Right ventricle myocardium superior (tissue), 1 donor: ENCODE data around the gene WIPF3. TPM values are rescaled to one million over a fixed set of nuclear protein-coding genes. Genes with fewer than 3 reads are reported as not detected.

Experiments
- ATAC-seq: fragments of 200-7000 bp; cut with Tn5 transposase; one replicate; pipeline ENCODE4 v1.9.1; 2020; ENCODE audit warnings: mild to moderate bottlenecking; ENCODE audit not compliant: poor library complexity
- DNase-seq: peaks from one replicate; pipeline ENCODE4 v3.0.0-alpha.2; 2020
- intact Hi-C: fragments of 100-400 bp; cut with DNase I; formaldehyde crosslinking; loops from one replicate; pipeline ENCODE4 v1.11.2; 2022
- total RNA-seq: library from RNA; stranded (reverse); fragmentation: NEBNext Ultra II Directional; extraction: Animal tissue kit (Norgen Biotek cat#: 25700); gene quantifications from one replicate; pipeline ENCODE4 v1.2.1, GENCODE V29; 2021
- donor health status: DM: no; HTN: yes; CAD: no; lungs with severe emphysema.

Gene WIPF3
- total RNA-seq, 1 donor from 2014 or later: 5.5 TPM

DNA sequence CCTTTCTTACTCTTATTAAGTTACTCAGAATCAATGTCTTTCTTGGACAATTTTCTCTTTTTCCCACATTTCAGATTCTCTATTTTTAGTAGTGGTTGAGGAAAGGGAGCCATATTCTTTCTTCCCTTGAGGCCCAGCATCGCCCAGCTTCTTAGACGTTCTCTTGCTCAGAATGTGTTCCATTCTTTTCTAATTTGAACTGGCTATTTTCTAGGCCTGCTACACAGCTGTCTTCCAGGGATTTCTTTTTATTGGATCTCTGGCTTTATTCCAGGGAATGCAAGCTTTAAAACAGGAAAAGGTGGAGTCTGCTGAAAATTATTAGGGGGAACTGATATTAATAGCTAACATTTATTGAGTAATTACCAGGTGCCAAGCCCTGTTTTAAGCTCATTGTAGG, 58.3 kb downstream of the WIPF3 start:
- DNase-seq (no peak), ATAC-seq (no peak)
- intact Hi-C loops: no loop called here

- intact Hi-C loops: no loop called here
- ATAC-seq (peak; percentile 62), DNase-seq (peak; percentile 40)
Measured at GRCh38 chr7:29865526-29865925, 59.2 kb downstream of the WIPF3 start.

DNA sequence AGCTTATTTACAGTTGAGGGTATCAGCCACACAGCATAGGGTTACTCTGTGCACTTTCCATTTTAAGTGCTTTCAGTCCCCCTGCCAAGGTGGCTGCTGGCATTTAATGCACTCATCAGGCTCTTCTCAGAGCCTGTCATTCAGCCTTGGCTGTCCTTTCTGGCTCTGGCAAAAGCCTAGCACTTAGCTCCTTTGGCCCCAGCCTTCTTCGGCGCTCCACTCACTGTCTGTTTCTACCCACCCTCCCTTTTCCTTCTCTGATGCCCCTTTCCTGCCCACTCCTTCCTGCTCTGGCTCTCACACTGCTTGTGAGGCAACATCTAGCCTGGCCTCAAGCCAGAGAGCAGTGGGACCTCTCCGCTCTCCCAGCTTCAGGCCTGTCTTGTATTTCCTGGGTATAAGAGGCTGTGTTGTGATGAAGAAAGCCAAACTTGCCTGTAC, 60.2 kb downstream of the WIPF3 start:
- DNase-seq (peak; percentile 61), ATAC-seq (peak; percentile 88)
- intact Hi-C loops: no loop called here

- ATAC-seq (no peak), DNase-seq (no peak)
- intact Hi-C loops: no loop called here
Measured at GRCh38 chr7:29871787-29872398, 65.6 kb downstream of the WIPF3 start.

- ATAC-seq: no peak
- intact Hi-C loops: no loop called here
- DNase-seq: no peak
Measured at GRCh38 chr7:29873644-29874294, 67.5 kb downstream of the WIPF3 start.

DNA sequence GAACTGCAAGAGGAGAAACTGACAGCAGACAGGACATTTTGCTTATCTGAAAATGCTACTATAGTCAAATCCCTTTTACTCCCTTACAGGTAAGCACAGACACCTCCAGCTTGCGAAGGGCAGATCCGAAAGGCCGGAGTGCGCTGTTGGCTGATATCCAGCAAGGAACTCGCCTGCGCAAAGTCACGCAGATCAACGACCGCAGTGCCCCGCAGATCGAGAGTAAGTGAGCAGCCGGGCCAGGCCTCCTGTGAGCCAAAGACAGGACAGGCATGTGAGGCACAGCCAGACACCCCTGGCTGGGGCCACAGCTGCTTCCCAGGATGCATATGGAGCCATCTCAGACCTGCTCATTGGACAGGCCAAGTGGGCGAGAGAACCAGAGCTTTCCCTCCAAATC, 69.4 kb downstream of the WIPF3 start:
- no peak for DNase-seq
- intact Hi-C loops: no loop called here
- ATAC-seq: no peak

GRCh38 chr7:29877196-29877595, 70.9 kb downstream of the WIPF3 start:
- ATAC-seq: peak; percentile 65
- intact Hi-C loops: no loop called here

GRCh38 chr7:29878081-29878688, 71.9 kb downstream of the WIPF3 start:
- no peak for ATAC-seq
- DNase-seq: no peak
- intact Hi-C loops: no loop called here

More at GRCh38 chr7:29877196-29877595, 70.9 kb downstream of the WIPF3 start:
- no peak for DNase-seq

DNA sequence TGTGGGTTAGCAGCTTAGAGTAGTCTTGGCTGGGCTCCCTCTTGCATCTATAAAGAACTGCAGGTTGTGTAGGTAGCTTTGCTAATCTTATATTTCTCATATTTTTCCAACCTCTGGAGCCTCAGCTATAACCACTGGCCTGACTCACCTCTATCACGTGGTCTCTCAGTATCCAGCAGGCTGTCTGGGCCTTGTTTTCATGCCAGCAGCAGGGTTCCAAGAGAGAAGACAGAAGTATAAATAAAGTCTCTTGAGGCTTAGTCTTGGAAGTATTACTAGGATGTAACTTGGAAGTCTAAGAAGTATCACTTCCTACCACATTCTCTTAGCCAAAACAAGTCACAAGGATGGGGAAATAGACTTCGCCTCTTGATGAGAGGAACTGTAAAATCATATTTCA, 73.3 kb downstream of the WIPF3 start:
- intact Hi-C loops: no loop called here
- ATAC-seq (peak; percentile 62), DNase-seq (peak; percentile 48)

DNA sequence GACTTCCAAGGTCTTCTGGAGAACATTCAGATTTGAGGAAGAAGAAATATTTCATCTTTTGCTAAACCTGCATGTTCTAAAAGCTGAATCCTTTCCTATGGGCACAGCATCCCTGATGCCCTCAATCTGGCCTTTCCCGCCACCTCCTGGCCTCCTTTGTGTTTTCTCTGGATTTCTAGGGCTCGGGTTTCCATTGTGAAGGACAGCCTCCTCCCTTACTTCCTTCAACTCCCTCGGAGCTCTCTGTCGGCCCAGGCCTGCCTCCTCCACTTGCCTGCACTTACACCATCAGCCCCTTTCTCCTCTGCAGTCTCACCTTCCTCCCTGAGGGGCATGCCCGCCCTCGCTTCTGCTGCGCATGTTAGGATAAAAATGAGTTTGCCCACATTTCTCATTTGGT, 75.4 kb downstream of the WIPF3 start:
- intact Hi-C loops: no loop called here
- DNase-seq (no peak), ATAC-seq (no peak)

- DNase-seq (no peak), ATAC-seq (no peak)
- intact Hi-C loops: no loop called here
Measured at GRCh38 chr7:29882481-29882880, 76.2 kb downstream of the WIPF3 start.

DNA sequence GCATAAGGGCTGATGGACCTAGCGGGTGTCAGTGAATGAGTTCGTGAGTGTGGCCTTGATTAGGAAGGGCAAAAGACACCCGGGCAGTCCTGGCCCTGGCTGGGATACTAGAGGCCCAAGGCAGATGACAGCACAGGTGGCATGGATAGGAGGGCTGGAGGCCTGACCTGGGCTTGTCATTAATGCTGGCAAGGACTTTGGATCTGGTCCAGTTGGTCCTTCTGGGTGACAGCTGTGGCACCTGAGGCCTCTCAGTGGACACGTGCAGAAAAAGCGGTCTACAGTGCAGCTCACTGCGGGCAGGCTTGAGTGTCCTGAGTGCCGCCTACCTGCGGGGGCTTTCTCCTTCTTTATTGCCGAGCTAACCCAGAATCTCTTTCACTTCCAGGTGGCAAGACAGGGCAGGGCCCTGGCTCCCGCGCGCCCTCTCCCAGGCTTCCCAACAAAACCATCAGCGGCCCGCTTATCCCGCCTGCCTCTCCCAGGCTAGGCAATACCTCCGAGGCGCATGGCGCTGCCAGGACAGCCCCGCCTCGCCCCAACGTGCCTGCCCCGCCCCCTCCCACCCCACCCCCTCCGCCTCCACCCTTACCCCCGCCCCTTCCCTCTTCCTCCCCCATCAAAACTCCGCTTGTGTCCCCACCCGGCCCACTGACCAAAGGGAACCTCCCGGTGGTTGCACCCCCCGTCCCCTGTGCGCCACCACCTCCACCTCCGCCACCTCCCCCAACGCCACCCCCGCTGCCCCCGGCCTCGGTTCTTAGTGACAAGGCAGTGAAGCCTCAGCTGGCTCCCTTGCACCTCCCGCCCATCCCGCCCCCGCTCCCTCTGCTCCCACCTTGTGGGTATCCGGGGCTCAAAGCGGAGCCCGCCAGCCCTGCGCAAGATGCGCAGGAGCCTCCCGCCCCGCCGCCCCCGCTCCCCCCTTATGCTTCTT, 77.4 kb downstream of the WIPF3 start:
- ATAC-seq (no peak), DNase-seq (no peak)
- intact Hi-C loops: no loop called here

GRCh38 chr7:29884399-29885272, 78.3 kb downstream of the WIPF3 start:
- DNase-seq: no peak
- ATAC-seq: no peak
- intact Hi-C loops: no loop called here

DNA sequence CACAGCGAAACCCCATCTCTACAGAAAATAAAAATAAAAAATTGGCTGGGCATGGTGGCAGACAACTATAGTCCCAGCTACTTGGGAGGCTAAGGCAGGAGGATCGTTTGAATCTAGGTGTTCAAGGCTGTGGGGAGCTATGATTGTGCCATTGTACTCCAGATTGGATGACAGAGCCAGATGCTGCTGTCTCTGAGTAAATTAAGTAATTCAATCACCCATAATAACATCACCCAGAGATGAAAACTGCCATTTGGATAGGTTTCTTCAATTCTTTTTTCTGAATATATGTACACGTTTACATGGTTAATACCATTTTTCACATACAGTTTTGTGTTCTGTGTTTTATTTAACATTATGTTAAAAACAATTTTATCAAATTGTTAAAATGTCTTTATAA, 79.3 kb downstream of the WIPF3 start:
- ATAC-seq (no peak), DNase-seq (no peak)
- intact Hi-C loops: no loop called here

DNA sequence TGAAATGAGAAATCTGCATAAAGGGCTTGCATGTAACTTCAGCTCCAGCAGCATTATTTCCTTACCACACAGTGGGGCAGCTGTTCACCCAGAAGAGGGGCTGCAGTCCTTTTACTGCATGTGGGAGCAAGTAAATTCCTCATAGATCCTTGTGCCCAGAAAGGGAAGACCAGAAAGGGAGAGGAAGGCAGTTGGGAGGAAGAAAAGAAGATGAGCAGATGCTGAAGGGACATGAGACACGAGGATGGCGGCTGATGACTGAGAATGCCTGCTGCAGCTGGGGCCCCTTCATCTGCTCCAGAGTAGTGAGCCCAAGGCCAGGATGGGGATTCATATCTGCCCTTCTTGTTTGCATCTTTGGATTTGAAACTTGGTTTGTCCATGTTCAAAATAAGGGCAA, 80.5 kb downstream of the WIPF3 start:
- no peak for ATAC-seq
- intact Hi-C loops: no loop called here

DNA sequence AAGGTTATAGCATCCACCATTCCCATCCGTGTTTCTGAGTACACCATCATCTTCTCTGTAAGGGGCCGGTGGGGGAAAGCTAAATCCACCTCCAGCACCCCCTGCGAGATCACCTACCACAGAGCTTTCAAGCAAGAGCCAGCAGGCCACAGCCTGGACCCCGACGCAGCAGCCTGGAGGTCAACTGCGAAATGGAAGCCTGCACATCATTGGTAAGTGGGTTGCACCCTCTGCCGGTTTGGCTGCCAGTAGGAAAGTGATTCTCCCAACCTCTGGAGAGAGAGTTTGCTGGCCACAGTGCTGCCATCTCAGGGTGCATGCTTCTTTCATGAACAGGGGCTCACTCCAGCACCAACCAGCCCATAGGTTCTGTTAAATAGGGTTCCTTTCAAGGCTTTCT, 81.7 kb downstream of the WIPF3 start:
- ATAC-seq (no peak), DNase-seq (no peak)
- intact Hi-C loops: no loop called here

More for the DNA sequence above, 80.5 kb downstream of the WIPF3 start:
- DNase-seq: no peak

GRCh38 chr7:29889288-29889687, 83.0 kb downstream of the WIPF3 start:
- no peak for DNase-seq
- no peak for ATAC-seq
- intact Hi-C loops: no loop called here

- DNase-seq (no peak), ATAC-seq (no peak)
- intact Hi-C loops: no loop called here
Measured at GRCh38 chr7:29890251-29890650, 83.9 kb downstream of the WIPF3 start.
